ENCODE results near the gene LAMA3. TPM values are rescaled to one million over a fixed set of nuclear protein-coding genes. Genes with fewer than 3 reads are reported as not detected.

The LAMA3 gene
- polyA plus RNA-seq, 1 donor from 2014 or later: 3.4 TPM

DNA sequence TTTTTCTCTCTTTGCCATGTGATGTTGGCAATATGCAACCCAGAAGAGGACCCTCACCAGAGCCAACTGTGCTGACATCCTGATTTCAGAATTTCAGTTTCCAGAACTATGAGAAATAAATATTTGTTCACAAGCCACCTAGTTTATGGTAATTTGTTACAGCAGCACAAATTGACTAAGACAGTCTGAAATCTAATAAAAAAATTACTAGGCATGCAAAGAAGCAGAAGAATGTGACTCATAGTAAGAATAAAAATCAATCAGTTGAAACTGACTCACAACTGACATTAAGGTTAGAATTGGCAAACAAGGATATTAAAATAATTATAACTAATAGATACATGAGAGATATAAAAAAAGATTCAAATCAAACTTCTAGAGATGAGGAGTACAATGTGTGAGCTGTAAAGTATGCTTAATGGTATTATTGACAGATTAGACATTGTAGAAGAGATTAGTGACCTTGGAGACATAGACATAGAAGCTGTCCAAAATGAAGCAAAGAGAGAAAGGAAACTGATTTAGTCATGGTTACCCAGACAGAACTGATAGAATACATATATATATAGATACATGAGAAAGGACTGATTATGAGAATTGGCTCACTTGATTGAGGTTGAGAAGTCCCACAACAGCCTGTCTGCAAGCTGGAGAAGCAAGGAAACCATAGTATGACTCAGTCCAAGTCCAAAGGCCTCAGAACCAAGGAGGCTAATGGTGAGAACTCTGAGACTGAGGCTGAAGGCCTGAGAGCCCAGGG, 297.5 kb downstream of the LAMA3 start:
- no peak overlapping the region for H3K27ac ChIP-seq (ENCODE audit: low read length)
- H4K20me1 ChIP-seq (ENCODE audit: insufficient read depth): no peaks in the 10 kb centered on the region
- no peaks in the 10 kb centered on the region for H3K79me2 ChIP-seq (replicated peaks; ENCODE audit: insufficient read depth, low read length)
- H3K9me2 ChIP-seq (ENCODE audit: insufficient read depth, low read length): no peaks in the 10 kb centered on the region
- no peaks in the 10 kb centered on the region for H3K36me3 ChIP-seq (ENCODE audit: insufficient read depth, low read length)
- no peak overlapping the region for H3K4me2 ChIP-seq (ENCODE audit: low read length)
- H2AFZ ChIP-seq (ENCODE audit: low read depth, low read length): no peak overlapping the region
- H3F3A ChIP-seq (ENCODE audit: insufficient read depth, low read length, poor library complexity, severe bottlenecking): no peaks in the 10 kb centered on the region
- TF ChIP-seq, protein P1, sequence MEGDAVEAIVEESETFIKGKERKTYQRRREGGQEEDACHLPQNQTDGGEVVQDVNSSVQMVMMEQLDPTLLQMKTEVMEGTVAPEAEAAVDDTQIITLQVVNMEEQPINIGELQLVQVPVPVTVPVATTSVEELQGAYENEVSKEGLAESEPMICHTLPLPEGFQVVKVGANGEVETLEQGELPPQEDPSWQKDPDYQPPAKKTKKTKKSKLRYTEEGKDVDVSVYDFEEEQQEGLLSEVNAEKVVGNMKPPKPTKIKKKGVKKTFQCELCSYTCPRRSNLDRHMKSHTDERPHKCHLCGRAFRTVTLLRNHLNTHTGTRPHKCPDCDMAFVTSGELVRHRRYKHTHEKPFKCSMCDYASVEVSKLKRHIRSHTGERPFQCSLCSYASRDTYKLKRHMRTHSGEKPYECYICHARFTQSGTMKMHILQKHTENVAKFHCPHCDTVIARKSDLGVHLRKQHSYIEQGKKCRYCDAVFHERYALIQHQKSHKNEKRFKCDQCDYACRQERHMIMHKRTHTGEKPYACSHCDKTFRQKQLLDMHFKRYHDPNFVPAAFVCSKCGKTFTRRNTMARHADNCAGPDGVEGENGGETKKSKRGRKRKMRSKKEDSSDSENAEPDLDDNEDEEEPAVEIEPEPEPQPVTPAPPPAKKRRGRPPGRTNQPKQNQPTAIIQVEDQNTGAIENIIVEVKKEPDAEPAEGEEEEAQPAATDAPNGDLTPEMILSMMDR (IDR thresholded peaks at IDR 0.05; ENCODE audit: poor library complexity, severe bottlenecking): no peak
- TF ChIP-seq EZH2 (IDR thresholded peaks at IDR 0.05; ENCODE audit: borderline replicate concordance, insufficient read depth, low read length, poor library complexity, severe bottlenecking) (no peak), EP300 (conservative IDR thresholded peaks at IDR 0.05; ENCODE audit: poor library complexity, severe bottlenecking) (no peak), SMC3 (conservative IDR thresholded peaks at IDR 0.05; ENCODE audit: poor library complexity) (no peak), TAF1 (IDR thresholded peaks at IDR 0.05; ENCODE audit: low read depth) (no peak), REST (IDR thresholded peaks at IDR 0.05; ENCODE audit: borderline replicate concordance) (no peak), MXI1 (conservative IDR thresholded peaks at IDR 0.05; ENCODE audit: poor library complexity, severe bottlenecking) (no peak), RAD21 (conservative IDR thresholded peaks at IDR 0.05) (no peak), POLR2AphosphoS5 (IDR thresholded peaks at IDR 0.05) (no peak)
- no peak overlapping the region for H3K9ac ChIP-seq (ENCODE audit: low read length)
- H3K9me3 ChIP-seq (ENCODE audit: low read length): no peaks in the 10 kb centered on the region
- no peaks in the 10 kb centered on the region for H3K27me3 ChIP-seq (ENCODE audit: insufficient read depth, low read depth, low read length)
- no peak overlapping the region for H3K4me3 ChIP-seq (ENCODE audit: low read length)

DNA sequence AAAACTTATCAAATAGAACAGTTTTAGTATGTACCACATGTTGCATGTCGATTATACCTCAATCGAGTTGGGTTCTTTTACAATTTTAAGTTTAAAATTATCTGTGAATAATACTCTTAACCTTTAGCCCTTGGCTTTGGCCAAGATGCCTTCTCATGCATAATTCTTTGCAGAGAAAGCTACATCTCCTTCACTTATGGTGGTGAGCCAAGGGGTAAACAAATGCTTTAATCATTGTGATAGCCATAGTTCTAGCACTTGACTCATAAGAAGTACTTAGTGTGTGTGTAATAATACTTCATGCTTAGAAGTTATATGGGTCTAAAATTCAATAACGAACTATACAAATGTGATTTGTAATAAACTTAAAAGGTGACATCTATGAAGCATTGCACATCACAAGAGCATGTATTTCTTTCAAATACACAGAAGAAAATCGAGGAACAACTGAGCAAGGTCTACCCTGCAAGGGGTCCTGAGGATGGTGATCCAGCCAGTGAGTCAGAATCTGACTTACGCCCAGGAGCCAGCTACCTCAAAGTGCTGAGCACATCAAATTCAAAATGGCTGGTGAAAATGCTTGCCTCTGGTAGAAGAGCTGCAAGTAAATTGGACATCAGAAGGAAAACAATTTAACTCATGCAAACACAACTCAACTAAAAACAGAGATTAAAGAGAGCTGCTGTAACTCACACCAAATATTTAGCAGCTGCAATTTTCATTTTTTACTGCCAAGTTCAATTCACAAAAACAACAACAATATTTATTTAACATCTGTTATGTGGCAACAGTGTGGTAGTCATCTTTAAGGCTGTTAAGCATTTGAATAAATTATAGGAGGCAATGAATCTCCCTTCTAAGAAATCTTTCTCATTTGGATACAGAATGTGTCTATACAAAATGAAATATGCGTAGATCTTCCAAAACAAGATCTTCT, 301.5 kb downstream of the LAMA3 start:
- Histone ChIP-seq H3K9me3 (ENCODE audit: low read length) (no peaks in the 10 kb centered on the region), H3K9me2 (ENCODE audit: insufficient read depth, low read length) (no peaks in the 10 kb centered on the region), H2AFZ (ENCODE audit: low read depth, low read length) (no peak overlapping the region), H3K27me3 (ENCODE audit: insufficient read depth, low read depth, low read length) (no peaks in the 10 kb centered on the region), H3K36me3 (ENCODE audit: insufficient read depth, low read length) (no peaks in the 10 kb centered on the region), H3K4me3 (ENCODE audit: low read length) (no peak overlapping the region), H3K9ac (ENCODE audit: low read length) (no peak overlapping the region), H3K27ac (ENCODE audit: low read length) (no peak overlapping the region), H3K79me2 (replicated peaks; ENCODE audit: insufficient read depth, low read length) (no peaks in the 10 kb centered on the region), H4K20me1 (ENCODE audit: insufficient read depth) (no peaks in the 10 kb centered on the region), H3K4me2 (ENCODE audit: low read length) (no peak overlapping the region), H3F3A (ENCODE audit: insufficient read depth, low read length, poor library complexity, severe bottlenecking) (no peaks in the 10 kb centered on the region)
- TF ChIP-seq RAD21 (conservative IDR thresholded peaks at IDR 0.05): no peak
- no peak for TF ChIP-seq SMC3 (conservative IDR thresholded peaks at IDR 0.05; ENCODE audit: poor library complexity)
- TF ChIP-seq REST (IDR thresholded peaks at IDR 0.05; ENCODE audit: borderline replicate concordance): no peak
- TF ChIP-seq TAF1 (IDR thresholded peaks at IDR 0.05; ENCODE audit: low read depth): no peak
- TF ChIP-seq POLR2AphosphoS5 (IDR thresholded peaks at IDR 0.05): no peak
- TF ChIP-seq MXI1 (conservative IDR thresholded peaks at IDR 0.05; ENCODE audit: poor library complexity, severe bottlenecking): no peak
- no peak for TF ChIP-seq EZH2 (IDR thresholded peaks at IDR 0.05; ENCODE audit: borderline replicate concordance, insufficient read depth, low read length, poor library complexity, severe bottlenecking)
- no peak for TF ChIP-seq EP300 (conservative IDR thresholded peaks at IDR 0.05; ENCODE audit: poor library complexity, severe bottlenecking)
- TF ChIP-seq, protein P1 (IDR thresholded peaks at IDR 0.05; ENCODE audit: poor library complexity, severe bottlenecking): no peak
